HL-60 (cell line): ENCODE results near the gene WDR64.
A peak's percentile ranks its signal among the peaks of the same experiment; 100 is the strongest.

Experiments
- DNase-seq, 2 experiments: peaks; one replicate each; pipeline ENCODE4 v3.0.0-alpha.2; 2010 to 2020; ENCODE audit warnings: low read depth in 1 of 2, low spot score in 1 of 2
- H3K27ac ChIP-seq: fragments of 250-450 bp; sonication (Bioruptor Pico); replicated peaks from 2 replicates; pipeline ENCODE4 v1.5.1; 2020; ENCODE audit warnings: mild to moderate bottlenecking, moderate library complexity
- H3K27me3 ChIP-seq: fragments of 250-450 bp; sonication (Bioruptor Pico); 2 replicates; pipeline ENCODE4 v1.5.1; 2021; ENCODE audit warnings: mild to moderate bottlenecking, moderate library complexity; ENCODE audit not compliant: insufficient read depth, poor library complexity, severe bottlenecking
- H3K4me3 ChIP-seq: replicated peaks from 2 replicates; pipeline ENCODE4 v1.5.1; 2011; ENCODE audit warnings: mild to moderate bottlenecking, control low read depth, low read length; ENCODE audit not compliant: insufficient read depth
- CTCF ChIP-seq: IDR thresholded peaks from one replicate; pipeline ENCODE4 v1.5.1; 2011; ENCODE audit warnings: low read length, control low read depth, inconsistent platforms; ENCODE audit not compliant: insufficient read depth
- GABPA ChIP-seq: IDR thresholded peaks from 2 replicates; pipeline ENCODE4 v1.6.1; 2012; ENCODE audit warnings: low read depth
- POLR2AphosphoS5 ChIP-seq: IDR thresholded peaks from 2 replicates; pipeline ENCODE4 v1.6.1; 2012; ENCODE audit warnings: low read depth
- REST ChIP-seq: IDR thresholded peaks from 2 replicates; pipeline ENCODE4 v1.6.1; 2012; ENCODE audit warnings: low read depth; ENCODE audit not compliant: insufficient replicate concordance
- SPI1 ChIP-seq: IDR thresholded peaks from 2 replicates; pipeline ENCODE4 v1.6.1; 2012; ENCODE audit warnings: low read depth, mild to moderate bottlenecking, borderline replicate concordance

WDR64 gene

GRCh38 chr1:241638099-241638682 is 13.9 kb upstream of the WDR64 start:
- TF ChIP-seq POLR2AphosphoS5, result no peak
- peak; percentile 29 for TF ChIP-seq GABPA
- no peak for DNase-seq
- H3K27ac ChIP-seq, result no peak overlapping the region
- peak overlapping the region; percentile 81 for H3K4me3 ChIP-seq
- no peaks in the 10 kb centered on the region for H3K27me3 ChIP-seq

GRCh38 chr1:241638909-241639622 is 13.0 kb upstream of the WDR64 start:
- Histone ChIP-seq H3K4me3 (peak overlapping the region; percentile 81), H3K27ac (peak overlapping the region; percentile 88), H3K27me3 (no peaks in the 10 kb centered on the region)
- no peak for DNase-seq
- no peak for TF ChIP-seq SPI1
- no peak for TF ChIP-seq CTCF
- no peak for TF ChIP-seq GABPA
- no peak for TF ChIP-seq POLR2AphosphoS5
- no peak for TF ChIP-seq REST

GRCh38 chr1:241639623-241640148 is 12.4 kb upstream of the WDR64 start:
- peak in 1 of 2 experiments; percentile 50 for DNase-seq
- TF ChIP-seq CTCF (no peak), POLR2AphosphoS5 (peak; percentile 41; the same call in 1 of the 2 replicates), GABPA (no peak), REST (no peak), SPI1 (no peak)
- no peaks in the 10 kb centered on the region for H3K27me3 ChIP-seq
- peak overlapping the region; percentile 81 for H3K4me3 ChIP-seq
- peak overlapping the region; percentile 88 for H3K27ac ChIP-seq

GRCh38 chr1:241640149-241640866 is 11.8 kb upstream of the WDR64 start, which contains the start of the genes CHML and OPN3:
Gene CHML (minus strand): TSS chr1:241640369. CDS start chr1:241635766, 4,603 bp downstream.
Gene OPN3 (minus strand): TSS chr1:241640369. CDS start chr1:241640254, 115 bp downstream.
- TF ChIP-seq GABPA, result no peak
- TF ChIP-seq POLR2AphosphoS5, result peak; percentile 49; the same call in 1 of the 2 replicates
- no peak for TF ChIP-seq CTCF
- no peak for TF ChIP-seq REST
- H3K27me3 ChIP-seq, result no peaks in the 10 kb centered on the region
- DNase-seq, result peak; percentile 74 to 88
- peak within 1 kb of the TSS; percentile 88 for H3K27ac ChIP-seq
- H3K4me3 ChIP-seq, result peak within 1 kb of the TSS; percentile 81
